22Rv1 (cell line): ENCODE data around the gene FBRSL1.

Experiments
- CTCF ChIP-seq: fragments of 450-650 bp; IDR thresholded peaks from 2 replicates; pipeline ENCODE4 v1.5.1; 2017; ENCODE audit warnings: mild to moderate bottlenecking
- ZFX ChIP-seq: fragments of 450-650 bp; IDR thresholded peaks from 2 replicates; pipeline ENCODE4 v1.6.1; 2017; ENCODE audit warnings: antibody characterized with exemption, borderline replicate concordance

DNA sequence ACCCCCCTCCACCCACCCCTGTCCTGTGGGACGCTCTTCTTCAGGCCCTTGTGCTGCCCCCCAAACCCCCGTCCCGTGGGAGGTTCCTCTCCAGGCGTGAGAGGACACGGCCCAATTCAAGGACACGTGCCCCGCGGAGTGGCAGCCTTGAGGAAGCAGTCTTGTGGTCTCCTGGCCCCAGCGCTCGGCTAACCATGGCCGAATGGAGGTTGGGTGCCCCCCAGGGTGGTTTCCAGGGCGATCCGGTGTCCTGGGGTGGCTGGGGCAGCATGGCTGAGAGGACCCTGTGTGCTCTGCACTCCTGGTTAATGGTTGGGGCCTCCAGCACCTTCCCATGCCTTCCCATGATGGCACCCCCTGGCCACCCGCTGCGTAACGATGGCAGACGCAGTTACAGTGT is 66.8 kb downstream of the FBRSL1 start:
- no peak for TF ChIP-seq CTCF
- no peak for TF ChIP-seq ZFX
